ENCODE data around the gene ZNF552.
"Not testable (repeated sequence)": the region's sequence is repeated elsewhere in the genome, so short reads cannot be mapped to it uniquely, and the experiment has no call there.

DNA sequence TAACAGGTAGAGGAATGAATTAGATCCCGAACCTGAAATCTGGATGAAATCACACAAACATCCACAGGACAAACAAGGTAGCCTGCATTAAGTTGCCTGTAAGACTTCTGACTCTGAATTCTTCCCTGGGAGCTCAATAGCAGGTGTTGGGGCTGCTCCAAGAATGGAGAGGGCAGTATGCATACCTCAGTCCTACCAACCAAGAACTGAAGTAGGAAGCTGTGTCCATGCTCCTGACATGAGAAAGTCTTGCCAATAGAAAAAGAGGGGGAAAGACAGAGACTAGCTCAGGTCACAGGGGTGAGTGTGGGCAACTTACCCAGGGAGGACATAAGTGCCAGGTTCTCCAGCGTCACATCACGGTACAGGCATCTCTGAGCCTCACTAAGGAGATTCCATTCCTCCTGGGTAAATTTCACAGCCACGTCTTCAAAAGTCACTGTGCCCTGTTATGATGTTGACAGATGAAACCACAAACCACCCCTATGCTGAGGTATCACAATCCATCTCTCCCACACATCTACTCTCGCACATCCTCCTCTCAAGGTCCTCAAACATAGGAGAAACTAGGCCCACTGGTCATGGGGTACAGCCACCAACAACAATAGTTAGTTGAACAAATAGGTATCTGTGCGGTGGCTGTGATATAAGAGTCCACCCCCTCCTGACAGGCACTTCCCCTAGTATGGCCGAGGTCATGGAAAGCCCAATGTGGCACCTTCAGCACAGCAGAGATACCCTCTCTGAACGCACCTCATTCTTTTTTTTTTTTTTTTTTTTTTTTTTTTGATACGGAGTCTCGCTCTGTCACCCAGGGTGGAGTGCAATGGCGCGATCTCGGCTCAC, 1.5 kb downstream of the ZNF552 start:
- TF ChIP-seq CTCF (conservative IDR thresholded peaks at IDR 0.05; ENCODE audit: low read length); EZH2phosphoT487 (IDR thresholded peaks at IDR 0.05; ENCODE audit: borderline replicate concordance): not testable (repeated sequence)
